BJ (cell line): ENCODE data around the gene NCOA3. TPM values are rescaled to one million over a fixed set of nuclear protein-coding genes. Genes with fewer than 3 reads are reported as not detected.
"Not testable (repeated sequence)": the region's sequence is repeated elsewhere in the genome, so short reads cannot be mapped to it uniquely, and the experiment has no call there.

Experiments used
- CTCF ChIA-PET: fragments of 350-600 bp; formaldehyde crosslinking; extraction: SDS; loops from one replicate; lab custom pipeline; 2021; ENCODE audit warnings: antibody characterized with exemption, inconsistent platforms; lab: Yijun Ruan, JAX
- POLR2A ChIA-PET: fragments of 300-600 bp; sonication (Branson Sonifier 250); formaldehyde crosslinking; extraction: SDS; loops from one replicate; lab custom pipeline; 2021; ENCODE audit warnings: antibody characterized with exemption; lab: Charles Lee
- DNase-seq: peaks from one replicate; pipeline ENCODE4 v3.0.0-alpha.2; 2011; ENCODE audit warnings: low read depth
- H3K27me3 ChIP-seq: 2 replicates; pipeline ENCODE4 v1.6.0; 2011; ENCODE audit warnings: low read length; ENCODE audit not compliant: control insufficient read depth, insufficient read depth
- H3K36me3 ChIP-seq: 2 replicates; pipeline ENCODE4 v1.5.1; 2011; ENCODE audit warnings: low read length; ENCODE audit not compliant: control insufficient read depth, insufficient read depth
- H3K4me3 ChIP-seq: 2 replicates; pipeline ENCODE4 v1.5.1; 2011; ENCODE audit warnings: low read depth, mild to moderate bottlenecking, control low read depth, low read length
- polyA plus RNA-seq: library from polyadenylated mRNA; depleted of rRNA; stranded (reverse); fragments of >200 nt; gene quantifications from 2 replicates; pipeline ENCODE4 v1.2.3, GENCODE V29; 2011
- TF ChIP-seq, protein P1 (sequence below): IDR thresholded peaks from 2 replicates; pipeline ENCODE4 v1.5.1; 2011; ENCODE audit warnings: low read depth, mild to moderate bottlenecking, control low read depth, inconsistent platforms, low read length, moderate library complexity; ENCODE audit not compliant: insufficient read depth

Gene NCOA3
- polyA plus RNA-seq, 1 experiment, result 23.6 TPM

DNA sequence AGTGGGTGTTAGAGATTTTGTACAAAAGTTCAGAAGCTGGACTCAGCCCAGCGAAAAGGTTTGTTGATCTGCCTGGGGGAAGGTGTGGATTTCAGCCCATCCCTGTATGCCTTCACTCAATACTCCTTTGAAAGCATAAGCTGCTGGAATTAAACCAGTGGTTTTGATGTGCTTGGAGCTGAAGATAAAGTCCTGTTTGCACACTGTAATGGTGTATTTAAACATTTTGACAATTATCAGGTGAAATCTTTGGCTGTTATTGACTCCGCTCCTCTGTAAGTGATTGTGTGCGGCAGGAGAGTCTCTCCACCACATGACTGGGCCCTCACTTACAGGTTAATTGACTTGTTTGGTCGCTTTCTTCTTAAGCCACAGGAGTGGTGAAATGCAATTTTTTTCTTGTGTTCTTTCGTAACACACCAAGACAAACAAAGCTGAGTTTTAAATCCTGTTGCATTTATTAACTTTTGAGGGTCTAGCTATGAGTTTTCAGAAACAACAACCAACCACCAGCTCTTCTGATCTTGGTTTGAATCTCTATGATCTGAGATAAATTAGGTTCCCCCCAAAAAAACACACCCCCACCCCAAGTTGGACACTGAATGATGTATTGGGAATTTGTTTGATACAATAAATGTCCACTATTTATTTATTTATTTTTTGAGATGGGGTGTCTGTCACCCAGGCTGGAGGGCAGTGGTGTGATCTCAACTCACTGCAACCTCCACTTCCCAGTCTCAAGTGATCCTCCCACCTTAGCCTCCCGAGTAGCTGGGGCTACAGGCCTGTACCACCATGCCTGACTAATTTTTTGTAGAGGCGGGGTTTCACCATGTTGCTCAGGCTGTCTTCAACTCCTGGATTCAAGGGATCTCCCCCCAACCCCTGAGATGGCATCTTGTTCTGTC, 46.3 kb upstream of the NCOA3 start:
- Histone ChIP-seq H3K36me3 (no peaks in the 10 kb centered on the region), H3K27me3 (no peaks in the 10 kb centered on the region), H3K4me3 (no peak overlapping the region)
- TF ChIP-seq, protein P1, sequence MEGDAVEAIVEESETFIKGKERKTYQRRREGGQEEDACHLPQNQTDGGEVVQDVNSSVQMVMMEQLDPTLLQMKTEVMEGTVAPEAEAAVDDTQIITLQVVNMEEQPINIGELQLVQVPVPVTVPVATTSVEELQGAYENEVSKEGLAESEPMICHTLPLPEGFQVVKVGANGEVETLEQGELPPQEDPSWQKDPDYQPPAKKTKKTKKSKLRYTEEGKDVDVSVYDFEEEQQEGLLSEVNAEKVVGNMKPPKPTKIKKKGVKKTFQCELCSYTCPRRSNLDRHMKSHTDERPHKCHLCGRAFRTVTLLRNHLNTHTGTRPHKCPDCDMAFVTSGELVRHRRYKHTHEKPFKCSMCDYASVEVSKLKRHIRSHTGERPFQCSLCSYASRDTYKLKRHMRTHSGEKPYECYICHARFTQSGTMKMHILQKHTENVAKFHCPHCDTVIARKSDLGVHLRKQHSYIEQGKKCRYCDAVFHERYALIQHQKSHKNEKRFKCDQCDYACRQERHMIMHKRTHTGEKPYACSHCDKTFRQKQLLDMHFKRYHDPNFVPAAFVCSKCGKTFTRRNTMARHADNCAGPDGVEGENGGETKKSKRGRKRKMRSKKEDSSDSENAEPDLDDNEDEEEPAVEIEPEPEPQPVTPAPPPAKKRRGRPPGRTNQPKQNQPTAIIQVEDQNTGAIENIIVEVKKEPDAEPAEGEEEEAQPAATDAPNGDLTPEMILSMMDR, result no peak
- ChIA-PET CTCF (interaction anchor here (0.8 to 1.6 kb wide), 3 partner anchors 9 to 13 kb away, joined by 3 to 4 read pairs (median 4); no protein-coding TSS in a partner anchor), POLR2A (no interaction called here)
- no peak for DNase-seq

DNA sequence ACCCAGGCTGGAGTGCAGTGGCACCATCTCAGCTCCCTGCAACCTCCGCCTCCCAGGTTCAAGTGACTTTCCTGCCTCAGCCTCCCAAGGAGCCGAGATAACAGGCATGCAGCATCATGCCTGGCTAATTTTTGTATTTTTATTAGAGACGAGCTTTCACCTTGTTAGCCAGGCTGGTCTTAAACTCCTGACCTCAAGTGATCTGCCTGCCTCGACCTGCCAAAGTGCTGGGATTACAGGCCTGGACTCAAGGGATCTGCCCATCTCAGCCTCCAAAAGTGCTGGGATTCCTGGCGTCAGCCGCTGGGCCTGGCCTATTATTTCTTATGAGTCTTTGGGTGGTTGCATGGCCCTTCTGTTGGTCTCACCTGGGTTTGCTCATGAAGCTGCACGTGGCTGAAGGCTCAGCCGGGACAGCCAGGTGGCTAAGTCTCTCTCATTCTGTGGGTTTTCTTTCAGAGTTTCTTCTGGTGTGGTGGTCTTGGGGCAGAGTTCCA, 45.6 kb upstream of the NCOA3 start:
- CTCF ChIA-PET, result interaction anchor here (0.8 to 1.6 kb wide), 2 partner anchors 11 to 13 kb away, joined by 3 to 4 read pairs; no protein-coding TSS in a partner anchor
- TF ChIP-seq, protein P1, result no peak
- POLR2A ChIA-PET, result interaction anchor here (0.6 kb wide), 1 partner anchor 48 kb away, joined by 3 read pairs; no protein-coding TSS in a partner anchor
- Histone ChIP-seq H3K36me3 (no peaks in the 10 kb centered on the region), H3K27me3 (no peaks in the 10 kb centered on the region), H3K4me3 (no peak overlapping the region)
- DNase-seq, result no peak

DNA sequence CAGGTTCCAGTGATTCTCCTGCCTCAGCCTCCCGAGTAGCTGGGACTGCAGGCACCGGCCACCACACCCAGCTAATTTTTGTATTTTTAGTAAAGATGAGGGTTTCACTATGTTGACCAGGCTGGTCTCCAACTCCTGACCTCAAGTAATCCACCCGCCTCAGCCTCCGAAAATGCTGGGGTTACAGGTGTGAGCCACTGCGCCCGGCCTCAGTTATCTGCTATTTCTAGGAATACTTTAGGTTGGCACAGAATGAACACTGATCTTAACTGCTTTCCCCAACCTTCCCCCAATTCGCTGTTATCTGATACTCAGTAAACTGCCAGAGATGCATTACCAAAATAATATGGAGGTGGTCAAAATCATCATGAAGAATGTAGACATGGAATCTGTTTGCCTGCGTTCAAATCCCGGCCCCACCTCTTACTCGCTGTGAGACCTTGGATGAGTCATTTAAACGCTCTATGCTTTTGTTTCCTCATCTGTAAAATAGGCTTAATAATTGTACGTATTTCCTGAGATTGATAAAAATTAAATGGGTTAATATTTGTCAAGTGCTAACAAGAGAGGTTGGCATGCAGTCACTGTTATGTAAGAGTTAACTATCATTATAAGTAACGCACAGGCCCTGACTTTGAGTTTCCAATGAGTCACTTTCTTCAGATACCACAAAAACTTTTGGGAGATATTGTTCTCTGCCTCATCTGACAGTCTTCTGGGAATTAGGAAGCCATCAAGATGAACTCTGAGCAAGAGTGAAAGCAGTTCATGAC, 44.5 kb upstream of the NCOA3 start:
- no peaks in the 10 kb centered on the region for H3K27me3 ChIP-seq
- ChIA-PET POLR2A (interaction anchor here (0.6 kb wide), 1 partner anchor 46 kb away, joined by 3 read pairs; no protein-coding TSS in a partner anchor), CTCF (interaction anchor here (1.6 kb wide), 1 partner anchor 12 kb away, joined by 3 read pairs; no protein-coding TSS in a partner anchor)
- TF ChIP-seq, protein P1, result no peak
- no peaks in the 10 kb centered on the region for H3K36me3 ChIP-seq
- H3K4me3 ChIP-seq, result no peak overlapping the region
- DNase-seq, result peak; percentile 44

DNA sequence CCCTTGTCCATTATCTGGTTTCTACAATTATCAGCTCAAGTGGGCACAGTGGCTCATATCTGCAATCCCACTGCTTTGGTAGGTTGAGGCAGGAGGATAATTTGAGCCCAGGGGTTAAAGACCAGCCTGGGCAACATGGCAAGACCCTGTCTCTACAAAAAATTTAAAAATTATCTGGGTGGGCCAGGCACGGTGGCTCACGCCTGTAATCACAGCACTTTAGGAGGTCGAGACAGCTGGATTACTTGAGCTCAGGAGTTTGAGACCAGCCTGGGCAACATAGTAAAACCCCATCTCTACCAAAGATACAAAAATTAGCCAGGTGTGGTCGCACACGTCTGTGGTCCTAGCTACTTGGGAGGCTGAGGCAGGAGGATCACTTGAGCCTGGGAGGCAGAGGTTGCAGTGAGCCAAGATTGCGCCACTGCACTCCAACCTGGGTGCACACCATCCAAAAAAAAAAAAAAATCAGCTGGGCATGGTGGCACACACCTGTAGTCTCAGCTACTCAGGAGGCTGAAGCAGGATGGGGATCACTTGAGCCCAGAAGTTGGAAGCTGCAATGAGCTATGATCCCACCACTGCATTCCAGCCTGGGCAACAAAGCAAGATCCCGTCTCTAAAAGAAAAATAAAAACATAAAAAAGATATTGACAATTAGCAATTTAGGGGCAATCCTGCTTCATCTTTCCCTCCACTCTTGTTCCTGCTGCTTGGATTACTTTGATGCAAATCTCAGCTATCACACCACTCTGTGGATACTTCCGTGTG, 43.2 kb upstream of the NCOA3 start:
- H3K36me3 ChIP-seq, POLR2A ChIA-PET, H3K27me3 ChIP-seq, DNase-seq, H3K4me3 ChIP-seq: not testable (repeated sequence)
- CTCF ChIA-PET, result interaction anchor here (0.6 kb wide), 1 partner anchor 13 kb away, joined by 3 read pairs; no protein-coding TSS in a partner anchor

DNA sequence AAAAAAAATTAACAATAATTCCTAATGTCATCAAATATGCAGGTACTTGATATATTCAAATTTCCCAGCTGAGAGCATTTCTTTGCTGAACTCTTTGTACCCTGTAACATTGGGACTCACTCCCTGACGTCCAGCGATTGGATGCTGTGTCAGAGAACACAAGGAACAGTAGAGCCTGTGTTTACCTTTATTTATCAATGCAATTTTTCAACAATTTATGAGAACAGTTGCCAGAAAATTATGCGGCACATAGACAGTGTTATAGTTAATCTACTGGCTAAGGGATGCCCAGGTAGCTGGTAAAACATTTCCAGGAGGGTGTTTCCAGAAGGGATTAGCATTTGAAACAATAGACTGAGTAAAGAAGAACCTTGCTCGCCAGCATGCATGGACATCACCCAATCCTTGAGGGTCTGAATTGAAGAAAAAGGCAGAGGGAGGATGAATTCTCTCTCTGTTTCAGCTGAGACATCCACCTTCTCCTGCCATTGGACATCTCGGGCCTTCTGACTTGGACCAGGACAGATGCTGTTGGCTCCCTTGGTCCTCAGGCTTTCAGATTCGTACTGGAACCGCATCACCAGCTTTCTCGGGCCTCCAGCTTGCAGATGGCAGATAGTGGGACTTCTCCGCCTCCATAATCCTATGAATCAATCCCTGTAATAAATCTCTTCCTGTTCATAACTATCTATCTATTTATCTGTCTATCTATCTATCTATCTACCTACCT, 42.2 kb upstream of the NCOA3 start:
- Histone ChIP-seq H3K36me3 (no peaks in the 10 kb centered on the region), H3K27me3 (no peaks in the 10 kb centered on the region), H3K4me3 (no peak overlapping the region)
- POLR2A ChIA-PET, result no interaction called here
- TF ChIP-seq, protein P1, result no peak
- DNase-seq, result no peak
- CTCF ChIA-PET, result no interaction called here

DNA sequence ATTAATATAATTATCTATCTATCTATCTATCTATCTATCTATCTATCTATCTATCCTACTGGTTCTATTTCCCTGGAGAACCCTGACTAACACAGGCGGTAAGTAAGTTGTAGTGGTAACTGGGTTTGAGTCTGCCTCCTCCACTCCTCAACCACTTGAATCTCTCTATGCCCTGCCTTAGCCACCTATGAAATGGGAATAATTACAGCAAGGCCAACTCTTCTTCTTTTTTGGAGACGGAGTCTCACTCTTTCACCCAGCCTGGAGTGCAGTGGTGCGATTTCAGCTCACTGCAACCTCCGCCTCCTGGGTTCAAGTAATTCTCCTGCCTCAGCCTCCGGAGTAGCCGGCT, 41.0 kb upstream of the NCOA3 start:
- POLR2A ChIA-PET, DNase-seq: not testable (repeated sequence)

More for the DNA sequence above, 41.0 kb upstream of the NCOA3 start:
- H3K36me3 ChIP-seq, H3K27me3 ChIP-seq, H3K4me3 ChIP-seq, CTCF ChIA-PET: not testable (repeated sequence)
